Measurements from ENCODE around the gene EIF3J. TPM values are rescaled to one million over a fixed set of nuclear protein-coding genes. Genes with fewer than 3 reads are reported as not detected.

Gene EIF3J
- total RNA-seq, 1 experiment from 2014 or later = 117 TPM

DNA sequence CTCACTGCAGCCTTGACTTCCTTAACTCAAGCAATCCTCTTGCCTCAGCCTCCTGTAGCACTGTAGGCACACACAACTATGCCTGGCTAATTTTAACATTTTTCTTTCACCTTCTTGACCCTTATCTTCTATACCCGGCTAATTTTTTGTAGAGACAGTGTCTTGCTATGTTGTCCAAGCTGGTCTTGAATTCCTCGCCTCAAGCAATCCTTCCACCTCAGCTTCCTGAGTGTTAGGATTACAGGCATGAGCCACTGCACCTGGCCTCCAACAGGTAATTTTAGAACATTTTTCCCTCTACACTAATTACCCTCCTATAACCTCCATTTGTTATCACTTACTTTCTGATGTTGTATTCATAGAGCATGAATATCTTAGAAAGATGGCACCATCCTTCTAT is 66.2 kb downstream of the EIF3J start:
- Histone ChIP-seq H3K4me2 (no peak overlapping the region), H3F3A (ENCODE audit: insufficient read depth, low read depth) (no peaks in the 10 kb centered on the region), H4K20me1 (ENCODE audit: insufficient read depth) (no peaks in the 10 kb centered on the region), H3K4me3 (no peak overlapping the region), H3K79me2 (ENCODE audit: low read depth) (no peaks in the 10 kb centered on the region), H3K27ac (no peak overlapping the region), H3K9me3 (ENCODE audit: insufficient read depth, low read depth) (no peaks in the 10 kb centered on the region), H3K9me2 (ENCODE audit: insufficient read depth) (no peaks in the 10 kb centered on the region), H2AFZ (no peak overlapping the region), H3K27me3 (ENCODE audit: insufficient read depth, low read depth) (no peaks in the 10 kb centered on the region), H3K36me3 (ENCODE audit: low read depth) (no peaks in the 10 kb centered on the region; the same call in 1 of the 2 replicates), H3K4me1 (replicated peaks; ENCODE audit: insufficient read depth) (no peaks in the 10 kb centered on the region)
- DNase-seq = no peak
- intact Hi-C loops (cut with micrococcal nuclease; ENCODE audit: unreplicated experiment) = no loop called here
- ChIA-PET POLR2A (ENCODE audit: unreplicated experiment) (no interaction called here), CTCF (interaction anchor here (0.6 kb wide), 1 partner anchor 10 kb away, joined by 3 read pairs; no protein-coding TSS in a partner anchor)
- no TSS peak for BruUV-seq (replicated peaks)
- TF ChIP-seq CTCF (conservative IDR thresholded peaks at IDR 0.05) (no peak), EZH2 (IDR thresholded peaks at IDR 0.05; ENCODE audit: low read depth) (no peak)

DNA sequence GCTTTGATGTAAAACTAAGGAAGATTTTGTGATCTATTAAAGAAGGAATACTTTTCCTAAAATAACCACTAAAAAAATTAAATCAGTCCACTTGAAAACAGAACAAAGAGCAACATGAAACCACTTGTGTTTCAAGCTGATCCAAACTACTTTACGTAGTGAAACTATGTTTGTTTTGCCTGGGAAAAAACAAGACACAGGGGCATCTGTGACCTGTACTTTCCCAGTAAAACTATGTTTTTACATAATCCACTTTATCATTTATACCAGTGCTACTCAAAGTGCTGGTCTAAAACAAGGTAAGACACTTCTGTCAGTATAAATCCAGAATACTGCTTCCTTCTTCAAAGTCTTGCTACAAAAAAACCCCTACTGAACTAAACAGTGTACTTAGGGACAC is 69.8 kb downstream of the EIF3J start:
- intact Hi-C loops (cut with micrococcal nuclease; ENCODE audit: unreplicated experiment) = no loop called here
- no peaks in the 10 kb centered on the region; the same call in 1 of the 2 replicates for H3K36me3 ChIP-seq (ENCODE audit: low read depth)

More for the DNA sequence above, 69.8 kb downstream of the EIF3J start:
- Histone ChIP-seq H2AFZ (no peak overlapping the region), H3K9me3 (ENCODE audit: insufficient read depth, low read depth) (no peaks in the 10 kb centered on the region), H3K79me2 (ENCODE audit: low read depth) (no peaks in the 10 kb centered on the region), H4K20me1 (ENCODE audit: insufficient read depth) (no peaks in the 10 kb centered on the region), H3K9me2 (ENCODE audit: insufficient read depth) (no peaks in the 10 kb centered on the region), H3K27ac (no peak overlapping the region), H3K4me3 (no peak overlapping the region), H3K27me3 (ENCODE audit: insufficient read depth, low read depth) (no peaks in the 10 kb centered on the region), H3K4me2 (no peak overlapping the region), H3K4me1 (replicated peaks; ENCODE audit: insufficient read depth) (no peaks in the 10 kb centered on the region), H3F3A (ENCODE audit: insufficient read depth, low read depth) (no peaks in the 10 kb centered on the region)
- TF ChIP-seq EZH2 (IDR thresholded peaks at IDR 0.05; ENCODE audit: low read depth) = no peak
- no peak for TF ChIP-seq CTCF (conservative IDR thresholded peaks at IDR 0.05)
- no TSS peak for BruUV-seq (replicated peaks)
- ChIA-PET POLR2A (ENCODE audit: unreplicated experiment) (no interaction called here), CTCF (no interaction called here)
- DNase-seq = no peak

Other genes starting within 250 kb of the EIF3J start
- 89.6 and 120 TPM in 2 replicates for gene GOLM2, start 248.4 kb upstream of the EIF3J start, total RNA-seq (2021)
- 31.5 and 55.0 TPM in 2 replicates for gene CTDSPL2, start 109.5 kb upstream of the EIF3J start, total RNA-seq (2021)
- 63.2 and 64.2 TPM in 2 replicates for gene SPG11, start 126.5 kb downstream of the EIF3J start, total RNA-seq (2021)
- 0.61 and 2.0 TPM in 2 replicates for gene PATL2, start 174.2 kb downstream of the EIF3J start, total RNA-seq (2021)
- gene B2M, start 174.4 kb downstream of the EIF3J start, total RNA-seq (2021) = 606 and 685 TPM in 2 replicates
- gene TRIM69, start 199.4 kb downstream of the EIF3J start, total RNA-seq (2021) = 17.4 and 21.3 TPM in 2 replicates